Type B pancreatic cell (in vitro differentiated cells): ENCODE data around the gene SMIM7. TPM values are rescaled to one million over a fixed set of nuclear protein-coding genes. Genes with fewer than 3 reads are reported as not detected.

ENCODE experiments used
- DNase-seq: peaks from one replicate; pipeline ENCODE4 v3.0.0; 2021; ENCODE audit warnings: mixed read lengths; ENCODE audit not compliant: unreplicated experiment; ENCODE audit errors: extremely low spot score
- H3K27ac Mint-ChIP-seq: 2 replicates; pipeline ENCODE4 v1.8.0; 2021; ENCODE audit warnings: mild to moderate bottlenecking, mixed read lengths
- H3K27me3 Mint-ChIP-seq: 2 replicates; pipeline ENCODE4 v1.8.0; 2021; ENCODE audit warnings: mixed read lengths
- H3K36me3 Mint-ChIP-seq: 2 replicates; pipeline ENCODE4 v1.8.0; 2021; ENCODE audit warnings: mixed read lengths
- H3K4me1 Mint-ChIP-seq: one replicate; pipeline ENCODE4 v1.8.0; 2021; ENCODE audit warnings: mixed read lengths; ENCODE audit not compliant: unreplicated experiment
- H3K4me3 Mint-ChIP-seq: 2 replicates; pipeline ENCODE4 v1.8.0; 2021; ENCODE audit warnings: mild to moderate bottlenecking, mixed read lengths
- H3K9me3 Mint-ChIP-seq: 2 replicates; pipeline ENCODE4 v1.8.0; 2021; ENCODE audit warnings: mixed read lengths
- long read RNA-seq: library from polyadenylated mRNA; unstranded; transcript quantifications from one replicate; pipeline ENCODE4 v2.0.0, GENCODE V29; 2020
- total RNA-seq: library from RNA; stranded (reverse); gene quantifications from 2 replicates; pipeline ENCODE4 v1.2.1, GENCODE V29; 2021; ENCODE audit warnings: low replicate concordance
- TF ChIP-seq, protein P1 (sequence below): fragments of 200-600 bp; sonication (generic); conservative IDR thresholded peaks from 2 replicates; pipeline ENCODE4 v1.5.0; 2021; ENCODE audit warnings: antibody characterized with exemption, mild to moderate bottlenecking

Gene SMIM7
- total RNA-seq: 63.6 and 72.1 TPM in 2 replicates
- long read RNA-seq, transcript SMIM7-207 (6 exons, 1,126 nt): minor isoform, 5 of 181 reads
- long read RNA-seq, transcript SMIM7-208 (5 exons, 2,776 nt): major isoform, 135 of 181 reads
- long read RNA-seq, transcript SMIM7-214 (4 exons, 1,075 nt): minor isoform, 15 of 181 reads
- long read RNA-seq, transcript SMIM7-209 (6 exons, 2,190 nt): minor isoform, 7 of 181 reads
- long read RNA-seq, partial matches to known transcripts: 1 of 181 reads
- long read RNA-seq, other reads (novel, unspliced or antisense): 10 of 181 reads

DNA sequence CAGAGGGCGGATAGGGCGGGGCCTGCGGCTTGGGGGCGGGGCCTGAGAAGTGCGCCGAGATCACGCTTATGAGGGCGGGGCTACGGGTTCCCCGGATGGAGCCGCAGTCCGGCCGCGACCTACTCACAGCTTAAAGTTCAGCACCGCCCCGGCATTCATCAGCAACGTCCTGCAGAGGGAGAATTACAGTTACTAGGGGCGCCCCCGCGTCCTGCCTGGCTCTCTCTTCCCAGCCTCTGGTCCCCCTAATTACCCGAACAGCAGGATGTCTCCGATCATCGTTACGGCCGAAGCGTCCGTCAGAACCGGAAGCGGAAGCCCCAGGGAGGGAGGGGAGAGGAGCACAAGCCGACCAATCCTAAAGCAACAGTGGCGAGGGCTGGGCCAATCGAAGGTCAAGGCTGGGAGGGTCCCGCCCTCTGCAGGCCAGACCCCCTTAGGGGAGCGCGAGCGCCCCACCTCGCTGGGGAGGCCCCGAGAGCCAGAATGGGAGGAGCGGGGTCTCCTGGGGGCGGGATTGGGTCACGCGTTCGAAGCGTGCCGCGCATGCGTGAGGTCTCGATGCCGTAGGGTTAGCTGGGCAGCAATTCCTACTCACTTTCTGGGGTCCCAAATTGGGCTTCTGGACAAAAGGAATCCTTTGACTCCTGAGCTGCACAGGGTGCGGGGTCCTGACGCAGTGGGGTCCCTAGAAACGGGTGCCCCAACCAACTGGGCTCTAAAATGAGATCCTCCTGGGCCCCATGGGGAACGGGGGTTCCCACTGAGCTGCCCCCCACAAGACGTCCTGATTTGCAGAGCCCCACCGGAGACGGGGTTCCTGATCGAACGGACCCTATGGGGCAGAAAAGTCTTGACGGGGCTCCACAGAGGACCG, at the start of gene SMIM7:
Gene SMIM7 (minus strand): TSS at position 313 of the 877 bp plus-strand sequence. CDS start 34 bp downstream, at position 279.
- DNase-seq: peak; percentile 98

DNA sequence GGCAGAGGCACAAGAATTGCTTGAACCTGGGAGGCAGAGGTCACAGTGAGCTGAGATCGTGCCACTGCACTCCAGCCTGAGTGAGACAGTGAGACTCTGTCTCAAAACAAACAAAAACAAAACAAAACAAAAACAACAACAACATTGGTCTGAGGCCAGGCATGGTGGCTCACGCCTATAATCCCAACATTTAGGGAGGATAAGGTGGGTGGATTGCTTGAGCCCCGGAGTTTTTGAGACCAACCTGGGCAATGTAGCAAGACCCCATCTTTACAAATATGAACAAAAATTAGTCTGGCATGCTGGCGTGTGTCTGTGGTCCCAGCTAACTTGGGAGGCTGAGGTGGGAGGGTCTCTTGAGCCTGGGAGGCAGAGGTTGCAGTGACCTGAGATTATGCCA, 43.7 kb upstream of the SMIM7 start:
- DNase-seq: no peak
- no peak overlapping the region for H3K27ac Mint-ChIP-seq
- no peaks in the 10 kb centered on the region for H3K9me3 Mint-ChIP-seq
- no peak overlapping the region for H3K4me3 Mint-ChIP-seq
- H3K4me1 Mint-ChIP-seq: peaks cover 7% of the 10 kb centered on the region
- TF ChIP-seq, protein P1, sequence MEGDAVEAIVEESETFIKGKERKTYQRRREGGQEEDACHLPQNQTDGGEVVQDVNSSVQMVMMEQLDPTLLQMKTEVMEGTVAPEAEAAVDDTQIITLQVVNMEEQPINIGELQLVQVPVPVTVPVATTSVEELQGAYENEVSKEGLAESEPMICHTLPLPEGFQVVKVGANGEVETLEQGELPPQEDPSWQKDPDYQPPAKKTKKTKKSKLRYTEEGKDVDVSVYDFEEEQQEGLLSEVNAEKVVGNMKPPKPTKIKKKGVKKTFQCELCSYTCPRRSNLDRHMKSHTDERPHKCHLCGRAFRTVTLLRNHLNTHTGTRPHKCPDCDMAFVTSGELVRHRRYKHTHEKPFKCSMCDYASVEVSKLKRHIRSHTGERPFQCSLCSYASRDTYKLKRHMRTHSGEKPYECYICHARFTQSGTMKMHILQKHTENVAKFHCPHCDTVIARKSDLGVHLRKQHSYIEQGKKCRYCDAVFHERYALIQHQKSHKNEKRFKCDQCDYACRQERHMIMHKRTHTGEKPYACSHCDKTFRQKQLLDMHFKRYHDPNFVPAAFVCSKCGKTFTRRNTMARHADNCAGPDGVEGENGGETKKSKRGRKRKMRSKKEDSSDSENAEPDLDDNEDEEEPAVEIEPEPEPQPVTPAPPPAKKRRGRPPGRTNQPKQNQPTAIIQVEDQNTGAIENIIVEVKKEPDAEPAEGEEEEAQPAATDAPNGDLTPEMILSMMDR: no peak
- H3K36me3 Mint-ChIP-seq: no peaks in the 10 kb centered on the region
- peaks cover 7% of the 10 kb centered on the region for H3K27me3 Mint-ChIP-seq

More for the DNA sequence above, at the start of gene SMIM7:
- TF ChIP-seq, protein P1: peak; percentile 20
- Mint-ChIP-seq H3K9me3 (no peaks in the 10 kb centered on the region), H3K27me3 (no peaks in the 10 kb centered on the region), H3K4me3 (peak within 1 kb of the TSS; percentile 100), H3K4me1 (peaks cover 9% of the 10 kb centered on the region), H3K27ac (peak within 1 kb of the TSS; percentile 98), H3K36me3 (peaks cover 5% of the 10 kb centered on the region)

DNA sequence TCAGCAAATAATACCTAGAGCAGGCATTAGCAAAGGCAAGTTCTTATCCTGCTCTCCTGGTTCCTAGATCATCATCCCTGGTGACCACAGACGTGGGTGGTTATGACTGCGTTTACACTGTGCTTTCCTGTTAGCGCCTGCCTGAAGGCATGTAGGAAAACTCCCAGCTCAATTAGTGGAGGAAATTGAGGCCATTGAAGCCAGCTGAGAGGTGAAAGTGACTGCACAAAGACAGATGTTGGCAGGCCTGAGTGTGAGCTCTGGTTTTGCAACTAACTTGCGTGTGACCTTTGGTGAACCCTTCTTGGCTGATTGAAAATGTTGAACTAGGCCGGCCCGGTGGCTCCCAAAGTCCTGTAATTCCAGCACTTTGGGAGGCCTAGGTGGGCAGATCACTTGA, 42.2 kb upstream of the SMIM7 start:
- TF ChIP-seq, protein P1: no peak
- DNase-seq: no peak
- Mint-ChIP-seq H3K9me3 (no peaks in the 10 kb centered on the region), H3K36me3 (no peaks in the 10 kb centered on the region), H3K4me3 (no peak overlapping the region), H3K4me1 (peaks cover 7% of the 10 kb centered on the region), H3K27ac (no peak overlapping the region), H3K27me3 (peaks cover 7% of the 10 kb centered on the region)

- DNase-seq: no peak
- H3K36me3 Mint-ChIP-seq: no peaks in the 10 kb centered on the region
- H3K4me1 Mint-ChIP-seq: peaks cover 7% of the 10 kb centered on the region
- H3K27me3 Mint-ChIP-seq: peaks cover 7% of the 10 kb centered on the region
- H3K27ac Mint-ChIP-seq: no peak overlapping the region
- H3K4me3 Mint-ChIP-seq: no peak overlapping the region
- TF ChIP-seq, protein P1: no peak
- no peaks in the 10 kb centered on the region for H3K9me3 Mint-ChIP-seq
Observed at GRCh38 chr19:16698914-16699313, 39.0 kb upstream of the SMIM7 start.

- H3K9me3 Mint-ChIP-seq: no peaks in the 10 kb centered on the region
- no peak overlapping the region for H3K27ac Mint-ChIP-seq
- no peaks in the 10 kb centered on the region for H3K27me3 Mint-ChIP-seq
- no peak overlapping the region for H3K4me3 Mint-ChIP-seq
- no peaks in the 10 kb centered on the region for H3K36me3 Mint-ChIP-seq
- TF ChIP-seq, protein P1: no peak
- H3K4me1 Mint-ChIP-seq: no peaks in the 10 kb centered on the region
- no peak for DNase-seq
Observed at GRCh38 chr19:16688084-16688483, 28.1 kb upstream of the SMIM7 start.
